ENCODE data around the gene HOTAIR. TPM values are rescaled to one million over a fixed set of nuclear protein-coding genes. Genes with fewer than 3 reads are reported as not detected.

HOTAIR gene
- total RNA-seq, 3 donors from 2014 or later = not detected

- ATAC-seq (no peak), DNase-seq (no peak)
- no peaks in the 10 kb centered on the region for H3K4me1 ChIP-seq (ENCODE audit: low read depth)
- H3K4me3 ChIP-seq = no peak overlapping the region
- no peaks in the 10 kb centered on the region for H3K9me3 ChIP-seq
- no peaks in the 10 kb centered on the region for H3K36me3 ChIP-seq (ENCODE audit: low read depth)
- intact Hi-C loops (cut with DNase I, micrococcal nuclease) = no loop called here
- TF ChIP-seq CTCF (IDR thresholded peaks at IDR 0.05) = no peak
Measured at GRCh38 chr12:53941750-53942149, 33.0 kb downstream of the HOTAIR start.

GRCh38 chr12:53941187-53941586 lies 33.6 kb downstream of the HOTAIR start:
- DNase-seq (no peak), ATAC-seq (no peak)
- Histone ChIP-seq H3K4me1 (ENCODE audit: low read depth) (no peaks in the 10 kb centered on the region), H3K9me3 (no peaks in the 10 kb centered on the region), H3K36me3 (ENCODE audit: low read depth) (no peaks in the 10 kb centered on the region), H3K4me3 (no peak overlapping the region)
- intact Hi-C loops (cut with DNase I, micrococcal nuclease) = no loop called here
- no peak for TF ChIP-seq CTCF (IDR thresholded peaks at IDR 0.05)

GRCh38 chr12:53940443-53941014 lies 34.2 kb downstream of the HOTAIR start:
- ATAC-seq = no peak
- Histone ChIP-seq H3K9me3 (no peaks in the 10 kb centered on the region), H3K36me3 (ENCODE audit: low read depth) (no peaks in the 10 kb centered on the region), H3K4me3 (no peak overlapping the region), H3K4me1 (ENCODE audit: low read depth) (no peaks in the 10 kb centered on the region)
- intact Hi-C loops (cut with DNase I, micrococcal nuclease) = no loop called here
- no peak for DNase-seq
- TF ChIP-seq CTCF (IDR thresholded peaks at IDR 0.05) = no peak

GRCh38 chr12:53939141-53940108 lies 35.3 kb downstream of the HOTAIR start:
- intact Hi-C loops (cut with DNase I, micrococcal nuclease) = no loop called here
- Histone ChIP-seq H3K9me3 (no peaks in the 10 kb centered on the region), H3K4me3 (no peak overlapping the region), H3K4me1 (ENCODE audit: low read depth) (no peaks in the 10 kb centered on the region), H3K36me3 (ENCODE audit: low read depth) (no peaks in the 10 kb centered on the region)
- ATAC-seq (no peak), DNase-seq (no peak)
- no peak for TF ChIP-seq CTCF (IDR thresholded peaks at IDR 0.05)

- Histone ChIP-seq H3K9me3 (no peaks in the 10 kb centered on the region), H3K4me1 (ENCODE audit: low read depth) (no peaks in the 10 kb centered on the region), H3K4me3 (no peak within 1 kb of the TSS), H3K36me3 (ENCODE audit: low read depth) (no peaks in the 10 kb centered on the region)
- DNase-seq (peak in 1 of 3 donors; percentile 10), ATAC-seq (peak; percentile 29)
- TF ChIP-seq CTCF (IDR thresholded peaks at IDR 0.05) = no peak
- intact Hi-C loops (cut with DNase I, micrococcal nuclease) = no loop called here
Measured at GRCh38 chr12:53938326-53939140, 36.2 kb downstream of the HOTAIR start, which contains the start of gene HOXC13. HOXC13 (plus strand) TSS chr12:53938831; CDS start chr12:53938907, 76 bp downstream.
